IMR-90 (cell line): ENCODE data around the gene PRKCE. TPM values are rescaled to one million over a fixed set of nuclear protein-coding genes. Genes with fewer than 3 reads are reported as not detected.
A peak's percentile ranks its signal among the peaks of the same experiment; 100 is the strongest.

ENCODE experiments used
- ATAC-seq: fragments of 200-7000 bp; cut with Tn5 transposase; 2 replicates; pipeline ENCODE4 v1.9.1; 2020; ENCODE audit warnings: low read depth, mild to moderate bottlenecking, moderate library complexity
- BruUV-seq: library from RNA; stranded (reverse); fragments of 400-500 nt; replicated peaks from 2 replicates; lab custom pipeline; 2021; lab: Mats Ljungman, UMichigan
- CTCF ChIA-PET: fragments of 300-600 bp; formaldehyde crosslinking; extraction: SDS; loops from one replicate; lab custom pipeline; 2021; ENCODE audit warnings: antibody characterized with exemption; lab: Yijun Ruan, JAX
- POLR2A ChIA-PET: fragments of 300-600 bp; sonication (Branson Sonifier 250); formaldehyde crosslinking; loops from one replicate; lab custom pipeline; 2022; ENCODE audit warnings: antibody characterized with exemption; ENCODE audit not compliant: unreplicated experiment; lab: Charles Lee
- DNase-seq: peaks from one replicate; pipeline ENCODE4 v3.0.0; 2013
- H2AFZ ChIP-seq: replicated peaks from 2 replicates; pipeline ENCODE3; 2013; ENCODE audit warnings: low read length, mild to moderate bottlenecking; ENCODE audit not compliant: poor library complexity
- H2AK5ac ChIP-seq: 2 replicates; pipeline ENCODE4 v1.6.1; 2013; ENCODE audit warnings: low read depth, low read length, inconsistent platforms
- H2AK9ac ChIP-seq: replicated peaks from 2 replicates; pipeline ENCODE3; 2013; ENCODE audit warnings: mild to moderate bottlenecking, low read depth, low read length, moderate library complexity; ENCODE audit not compliant: poor library complexity
- H2BK120ac ChIP-seq: 2 replicates; pipeline ENCODE4 v1.6.1; 2013; ENCODE audit warnings: low read depth, low read length, inconsistent platforms
- H2BK15ac ChIP-seq: 3 replicates; pipeline ENCODE4 v1.6.1; 2013; ENCODE audit warnings: low read depth, low read length, inconsistent platforms
- H2BK20ac ChIP-seq: 2 replicates; pipeline ENCODE4 v1.6.1; 2013; ENCODE audit warnings: low read depth, mild to moderate bottlenecking, inconsistent platforms, low read length, moderate library complexity
- H2BK5ac ChIP-seq: 2 replicates; pipeline ENCODE4 v1.6.1; 2013; ENCODE audit warnings: mild to moderate bottlenecking, low read depth, low read length, inconsistent platforms; ENCODE audit not compliant: poor library complexity, severe bottlenecking
- H3K14ac ChIP-seq: replicated peaks from 2 replicates; pipeline ENCODE4 v1.6.1; 2013; ENCODE audit warnings: low read depth, low read length, inconsistent platforms
- H3K18ac ChIP-seq: 2 replicates; pipeline ENCODE4 v1.6.1; 2013; ENCODE audit warnings: low read depth, low read length, control low read depth
- H3K23ac ChIP-seq: 2 replicates; pipeline ENCODE4 v1.6.1; 2013; ENCODE audit warnings: low read depth, low read length, inconsistent platforms
- H3K27ac ChIP-seq: 2 replicates; pipeline ENCODE4 v1.5.1; 2013; ENCODE audit warnings: mild to moderate bottlenecking, control low read depth, low read length; ENCODE audit not compliant: insufficient read depth
- H3K27me3 ChIP-seq: 2 replicates; pipeline ENCODE4 v1.6.1; 2013; ENCODE audit warnings: low read length; ENCODE audit not compliant: control insufficient read depth, insufficient read depth
- H3K36me3 ChIP-seq: 2 replicates; pipeline ENCODE4 v1.6.1; 2013; ENCODE audit warnings: low read length, mixed read lengths; ENCODE audit not compliant: control insufficient read depth, insufficient read depth
- H3K4ac ChIP-seq: 2 replicates; pipeline ENCODE4 v1.6.1; 2013; ENCODE audit warnings: low read depth, low read length, inconsistent platforms
- H3K4me1 ChIP-seq: 2 replicates; pipeline ENCODE4 v1.6.1; 2013; ENCODE audit warnings: low read length, mixed read lengths; ENCODE audit not compliant: control insufficient read depth, insufficient read depth
- H3K4me2 ChIP-seq: 2 replicates; pipeline ENCODE4 v1.6.1; 2013; ENCODE audit warnings: low read depth, mild to moderate bottlenecking, control low read depth, low read length, moderate library complexity
- H3K4me3 ChIP-seq: 2 replicates; pipeline ENCODE4 v1.5.1; 2013; ENCODE audit warnings: low read depth, mild to moderate bottlenecking, control low read depth, low read length, moderate library complexity; ENCODE audit not compliant: insufficient read depth
- H3K56ac ChIP-seq: 2 replicates; pipeline ENCODE4 v1.6.1; 2013; ENCODE audit warnings: low read length, inconsistent platforms; ENCODE audit not compliant: insufficient read depth; ENCODE audit errors: extremely low read depth
- H3K79me1 ChIP-seq, 2 experiments: 2 replicates each; pipeline ENCODE4 v1.6.1; 2013; ENCODE audit warnings: low read length in 2 of 2, inconsistent platforms in 1 of 2, low read depth in 1 of 2
- H3K9ac ChIP-seq: 2 replicates; pipeline ENCODE4 v1.6.1; 2013; ENCODE audit warnings: low read depth, low read length, control low read depth
- H3K9me1 ChIP-seq: 2 replicates; pipeline ENCODE4 v1.6.1; 2013; ENCODE audit warnings: low read length, inconsistent platforms; ENCODE audit not compliant: insufficient read depth
- H3K9me3 ChIP-seq: 2 replicates; pipeline ENCODE4 v1.6.1; 2013; ENCODE audit warnings: low read length; ENCODE audit not compliant: control insufficient read depth, insufficient read depth
- H4K20me1 ChIP-seq: 2 replicates; pipeline ENCODE4 v1.6.1; 2013; ENCODE audit warnings: low read length, inconsistent platforms; ENCODE audit not compliant: insufficient read depth
- H4K5ac ChIP-seq: 2 replicates; pipeline ENCODE4 v1.6.1; 2013; ENCODE audit warnings: mild to moderate bottlenecking, low read depth, low read length, control low read depth
- H4K8ac ChIP-seq, 2 experiments: 2 replicates each; pipeline ENCODE4 v1.6.1; 2013; ENCODE audit warnings: low read depth in 2 of 2, low read length in 2 of 2, control low read depth in 1 of 2, inconsistent platforms in 1 of 2
- H4K91ac ChIP-seq: 2 replicates; pipeline ENCODE4 v1.6.1; 2013; ENCODE audit warnings: low read depth, low read length, inconsistent platforms; ENCODE audit not compliant: insufficient read depth
- BHLHE40 ChIP-seq: fragments of 150-350 bp; IDR thresholded peaks from 2 replicates; pipeline ENCODE4 v1.6.1; 2016; ENCODE audit warnings: mild to moderate bottlenecking, low read depth, low read length
- CEBPB ChIP-seq: IDR thresholded peaks from 2 replicates; pipeline ENCODE4 v1.6.1; 2012; ENCODE audit warnings: low read depth, low read length, improper control_type of control experiment
- CHD1 ChIP-seq: IDR thresholded peaks from 2 replicates; pipeline ENCODE4 v1.6.1; 2012; ENCODE audit warnings: low read depth, low read length, improper control_type of control experiment
- ELK1 ChIP-seq: fragments of 150-350 bp; IDR thresholded peaks from 2 replicates; pipeline ENCODE4 v1.6.1; 2016; ENCODE audit warnings: low read depth, mild to moderate bottlenecking, low read length, moderate library complexity, borderline replicate concordance
- FOS ChIP-seq: fragments of 150-350 bp; IDR thresholded peaks from 2 replicates; pipeline ENCODE4 v1.6.1; 2016; ENCODE audit warnings: low read depth, low read length
- MAFK ChIP-seq: IDR thresholded peaks from 2 replicates; pipeline ENCODE4 v1.6.1; 2012; ENCODE audit warnings: low read depth, low read length, improper control_type of control experiment
- MAZ ChIP-seq: IDR thresholded peaks from 2 replicates; pipeline ENCODE4 v1.6.1; 2012; ENCODE audit warnings: low read depth, mild to moderate bottlenecking, low read length, improper control_type of control experiment, moderate library complexity, borderline replicate concordance
- NFE2L2 ChIP-seq: fragments of 150-350 bp; IDR thresholded peaks from 2 replicates; pipeline ENCODE4 v1.6.1; 2016; ENCODE audit warnings: low read depth, mild to moderate bottlenecking, low read length
- POLR2A ChIP-seq: IDR thresholded peaks from 2 replicates; pipeline ENCODE4 v1.6.1; 2012; ENCODE audit warnings: mild to moderate bottlenecking, low read depth, low read length
- RAD21 ChIP-seq: IDR thresholded peaks from 2 replicates; pipeline ENCODE4 v1.6.1; 2012; ENCODE audit warnings: low read length, improper control_type of control experiment
- RCOR1 ChIP-seq: IDR thresholded peaks from 2 replicates; pipeline ENCODE4 v1.6.1; 2012; ENCODE audit warnings: mild to moderate bottlenecking, low read length, improper control_type of control experiment; ENCODE audit not compliant: insufficient replicate concordance
- RFX5 ChIP-seq: IDR thresholded peaks from 2 replicates; pipeline ENCODE4 v1.8.0; 2012; ENCODE audit warnings: low read depth, mild to moderate bottlenecking, low read length, moderate library complexity
- SMC3 ChIP-seq: fragments of 150-350 bp; IDR thresholded peaks from 2 replicates; pipeline ENCODE4 v1.6.1; 2016; ENCODE audit warnings: low read depth, mild to moderate bottlenecking, antibody characterized with exemption, low read length, moderate library complexity
- USF2 ChIP-seq: fragments of 150-350 bp; IDR thresholded peaks from 2 replicates; pipeline ENCODE4 v1.6.1; 2017; ENCODE audit warnings: mild to moderate bottlenecking, antibody characterized with exemption, low read length, low read depth
- WGBS, 2 experiments: methylation state at CpG; one replicate each; pipeline versions ENCODE4 v1.1.5 to v1.1.7; 2013; ENCODE audit warnings: missing lambda C conversion rate in 2 of 2; ENCODE audit not compliant: insufficient read length in 1 of 2; ENCODE audit errors: extremely low coverage in 2 of 2; 5-methylcytosine and 5-hydroxymethylcytosine counted together
- dilution Hi-C: fragments of 300-500 bp; cut with HindIII; formaldehyde crosslinking; loops from one replicate; pipeline ENCODE4 v1.14.3; 2018; ENCODE audit warnings: low sequenced_read_pairs; ENCODE audit not compliant: unreplicated experiment
- in situ Hi-C: fragments of 300-500 bp; cut with MboI; formaldehyde crosslinking; loops from 3 replicates; pipeline ENCODE4 v1.14.3; 2019; ENCODE audit warnings: low sequenced_read_pairs, inconsistent platforms, mixed read lengths
- intact Hi-C: fragments of 100-400 bp; cut with micrococcal nuclease; formaldehyde crosslinking; loops from 2 replicates; pipeline ENCODE4 v1.10.0; 2022
- polyA plus RNA-seq, 3 experiments: library from polyadenylated mRNA; depleted of rRNA; stranded (reverse); fragments of >200 nt; gene quantifications; 2 replicates each; pipeline ENCODE4 v1.2.3, GENCODE V29; 2012; ENCODE audit warnings: low replicate concordance in 1 of 3
- total RNA-seq: library from RNA; depleted of rRNA; stranded (reverse); fragments of >200 nt; gene quantifications from 2 replicates; pipeline ENCODE4 v1.2.3, GENCODE V29; 2012

PRKCE gene
- total and polyA plus RNA-seq, 2 of the 4 experiments (the other 2 are of a cell fraction): 8.1 to 32.4 TPM

- H3K18ac ChIP-seq: peak overlapping the region; percentile 100
- peak overlapping the region; percentile 100 for H4K5ac ChIP-seq
- peaks cover 5% of the 10 kb centered on the region for H3K36me3 ChIP-seq
- peak overlapping the region; percentile 99 for H2BK15ac ChIP-seq
- no peaks in the 10 kb centered on the region for H3K9me3 ChIP-seq
- H3K27me3 ChIP-seq: no peaks in the 10 kb centered on the region
- H3K4me2 ChIP-seq: peak overlapping the region; percentile 47
- peaks cover 19% of the 10 kb centered on the region for H3K4me1 ChIP-seq
- peak overlapping the region; percentile 100 for H3K27ac ChIP-seq
- peaks cover 4 to 29% of the 10 kb centered on the region in 2 experiments; a peak in 2 of 4 replicates for H3K79me1 ChIP-seq
- 60% methylated on average over 2 of the region's 8 CpGs; no CpG with 5 or more reads in 1 of the 2 experiments for WGBS, 2 experiments
- dilution Hi-C loops: no loop called here
- peak overlapping the region; percentile 99 for H2BK5ac ChIP-seq
- peak overlapping the region; percentile 53 for H3K9ac ChIP-seq
- H4K8ac ChIP-seq: peak overlapping the region; percentile 96 to 99
- ATAC-seq (peak; percentile 62), DNase-seq (peak; percentile 87)
- H3K4me3 ChIP-seq: no peak overlapping the region
- peak overlapping the region; percentile 94 for H3K23ac ChIP-seq
- intact Hi-C loops: loop anchor here (5.0 kb wide), 2 partner anchors 65 to 375 kb away; no protein-coding TSS in a partner anchor
- H3K9me1 ChIP-seq: peaks cover 4% of the 10 kb centered on the region
- in situ Hi-C loops: loop anchor here (25.0 kb wide), 1 partner anchor 360 kb away; no protein-coding TSS in a partner anchor
- H3K4ac ChIP-seq: peak overlapping the region; percentile 100
- no TSS peak for BruUV-seq
- no peak overlapping the region for H2AFZ ChIP-seq
- peak overlapping the region; percentile 100 for H2BK20ac ChIP-seq
- ChIA-PET CTCF (interaction anchor here (0.8 to 1.6 kb wide), 2 partner anchors 28 to 292 kb away, joined by 3 to 8 read pairs; no protein-coding TSS in a partner anchor), POLR2A (interaction anchor here (0.6 kb wide), 2 partner anchors 295 to 496 kb away, joined by 3 to 5 read pairs; partner anchors contain the start of gene EPAS1)
- peak overlapping the region; percentile 100 for H3K14ac ChIP-seq
- peak overlapping the region; percentile 90 for H2AK5ac ChIP-seq
- peak overlapping the region; percentile 99 for H4K91ac ChIP-seq
- H2BK120ac ChIP-seq: peak overlapping the region; percentile 100
- H2AK9ac ChIP-seq: peak overlapping the region; percentile 68
- H3K56ac ChIP-seq: peak overlapping the region; percentile 99
- H4K20me1 ChIP-seq: no peaks in the 10 kb centered on the region
- TF ChIP-seq BHLHE40: no peak
- TF ChIP-seq NFE2L2: no peak
- TF ChIP-seq CHD1: no peak
- TF ChIP-seq RCOR1: no peak
- TF ChIP-seq POLR2A: no peak
- no peak for TF ChIP-seq USF2
- TF ChIP-seq ELK1: no peak
- no peak for TF ChIP-seq CEBPB
- no peak for TF ChIP-seq RAD21
- TF ChIP-seq FOS: no peak
- TF ChIP-seq SMC3: no peak
- no peak for TF ChIP-seq RFX5
- TF ChIP-seq MAFK: no peak
- TF ChIP-seq MAZ: no peak
Observed at GRCh38 chr2:46001741-46002506, 350.4 kb downstream of the PRKCE start.
